Activated CD8-positive, alpha-beta memory T cell treated with anti-CD3 and anti-CD28 coated beads, Interleukin-2, amount 50 U/mL, for 1 hour (primary cell): Measurements from ENCODE around the gene ADAMTS9.
"Not testable (repeated sequence)": the region's sequence is repeated elsewhere in the genome, so short reads cannot be mapped to it uniquely, and the experiment has no call there.

Source experiments
- DNase-seq: peaks from one replicate; pipeline ENCODE4 v3.0.0-alpha.2; 2020; ENCODE audit errors: extremely low read depth

ADAMTS9 gene

GRCh38 chr3:64574194-64574593 is 113.6 kb downstream of the ADAMTS9 start:
- DNase-seq = no peak

GRCh38 chr3:64571982-64572381 is 115.8 kb downstream of the ADAMTS9 start:
- DNase-seq = no peak

GRCh38 chr3:64568895-64569517 is 118.8 kb downstream of the ADAMTS9 start:
- DNase-seq = no peak

- DNase-seq = no peak
These were observed 120.9 kb downstream of the ADAMTS9 start for GRCh38 chr3:64566859-64567258.

GRCh38 chr3:64563751-64564150 is 124.0 kb downstream of the ADAMTS9 start:
- no peak for DNase-seq

- DNase-seq = no peak
These were observed 125.9 kb downstream of the ADAMTS9 start for GRCh38 chr3:64561868-64562267.

GRCh38 chr3:64561325-64561843 is 126.4 kb downstream of the ADAMTS9 start:
- no peak for DNase-seq

GRCh38 chr3:64560791-64561190 is 127.0 kb downstream of the ADAMTS9 start:
- no peak for DNase-seq

GRCh38 chr3:64559588-64559987 is 128.2 kb downstream of the ADAMTS9 start:
- no peak for DNase-seq

GRCh38 chr3:64556046-64556445 is 131.8 kb downstream of the ADAMTS9 start:
- DNase-seq = no peak

- no peak for DNase-seq
These were observed 132.4 kb downstream of the ADAMTS9 start for GRCh38 chr3:64555351-64555750.

GRCh38 chr3:64554096-64554920 is 133.5 kb downstream of the ADAMTS9 start:
- no peak for DNase-seq

- DNase-seq = no peak
These were observed 134.8 kb downstream of the ADAMTS9 start for GRCh38 chr3:64552966-64553365.

- no peak for DNase-seq
These were observed 135.6 kb downstream of the ADAMTS9 start for GRCh38 chr3:64552160-64552559.

GRCh38 chr3:64551697-64552096 is 136.1 kb downstream of the ADAMTS9 start:
- DNase-seq = no peak

- DNase-seq = no peak
These were observed 137.1 kb downstream of the ADAMTS9 start for GRCh38 chr3:64550745-64551144.

GRCh38 chr3:64549869-64550268 is 137.9 kb downstream of the ADAMTS9 start:
- DNase-seq = no peak

- no peak for DNase-seq
These were observed 139.5 kb downstream of the ADAMTS9 start for GRCh38 chr3:64548200-64548889.

- no peak for DNase-seq
These were observed 140.9 kb downstream of the ADAMTS9 start for GRCh38 chr3:64546856-64547255.

GRCh38 chr3:64545239-64545638 is 142.6 kb downstream of the ADAMTS9 start:
- DNase-seq = not testable (repeated sequence)

GRCh38 chr3:64541803-64542202 is 146.0 kb downstream of the ADAMTS9 start:
- no peak for DNase-seq

- DNase-seq = no peak
These were observed 148.2 kb downstream of the ADAMTS9 start for GRCh38 chr3:64539451-64540196.
